HCT116 (cell line): ENCODE data around the gene RHOB. TPM values are rescaled to one million over a fixed set of nuclear protein-coding genes. Genes with fewer than 3 reads are reported as not detected.

Source experiments
- ATAC-seq: fragments of 200-7000 bp; cut with Tn5 transposase; 2 replicates; pipeline ENCODE4 v1.9.1; 2020; ENCODE audit warnings: mild to moderate bottlenecking, moderate library complexity
- BruUV-seq: library from RNA; stranded (reverse); fragments of 400-500 nt; replicated peaks from 2 replicates; lab custom pipeline; 2021; lab: Mats Ljungman, UMichigan
- CTCF ChIA-PET: fragments of 300-600 bp; sonication (Branson Sonifier 250); formaldehyde crosslinking; loops from one replicate; lab custom pipeline; 2021; ENCODE audit warnings: antibody characterized with exemption; lab: Charles Lee
- POLR2A ChIA-PET: fragments of 300-600, 350-600 bp; sonication (Branson Sonifier 250); formaldehyde crosslinking; loops from one replicate; lab custom pipeline; 2021; ENCODE audit warnings: antibody characterized with exemption; lab: Charles Lee
- RAD21 ChIA-PET, 2 experiments: fragments of 300-600 bp; sonication (Branson Sonifier 250); formaldehyde crosslinking; loops; one replicate each; lab custom pipeline; 2023; ENCODE audit warnings: low total read pairs in 2 of 2; ENCODE audit not compliant: uncharacterized antibody in 2 of 2, unreplicated experiment in 2 of 2, low non-redundant PET in 1 of 2; lab: Charles Lee
- DNase-seq: peaks from one replicate; pipeline ENCODE4 v3.0.0-alpha.2; 2010; ENCODE audit warnings: low read depth, low spot score
- H2AFZ ChIP-seq: fragments of 200-600 bp; shearing (Covaris generic), sonication (generic); 2 replicates; pipeline ENCODE4 v1.6.1; 2017; ENCODE audit warnings: low read depth, mixed run types, mixed read lengths, antibody characterized with exemption, low read length; ENCODE audit not compliant: poor library complexity, severe bottlenecking
- H3K27ac ChIP-seq: 2 replicates; pipeline ENCODE4 v1.5.1; 2012; ENCODE audit warnings: low read depth, low read length
- H3K27me3 ChIP-seq: fragments of 200-600 bp; sonication (generic); 2 replicates; pipeline ENCODE4 v1.6.1; 2016; ENCODE audit warnings: mixed run types, low read length, mixed read lengths; ENCODE audit not compliant: insufficient read depth
- H3K36me3 ChIP-seq, 2 experiments: fragments of 200-500 bp in 1 of 2; fragments of 200-600 bp in 1 of 2; sonication (Bioruptor generic) in 1 of 2; sonication (generic) in 1 of 2; 2 replicates each; pipeline versions ENCODE4 v1.5.1 to v1.6.1; 2014 to 2016; ENCODE audit warnings: low read length in 2 of 2, inconsistent platforms in 1 of 2, mixed read lengths in 1 of 2, mixed run types in 1 of 2; ENCODE audit not compliant: insufficient read depth in 2 of 2, control insufficient read depth in 1 of 2
- H3K4me1 ChIP-seq, 2 experiments: fragments of 200-600 bp in 1 of 2; sonication (generic) in 1 of 2; 2 replicates each; pipeline versions ENCODE4 v1.5.1 to v1.6.1; 2012 to 2017; ENCODE audit warnings: low read length in 2 of 2, inconsistent platforms in 1 of 2, mild to moderate bottlenecking in 1 of 2, mixed read lengths in 1 of 2, mixed run types in 1 of 2, moderate library complexity in 1 of 2; ENCODE audit not compliant: insufficient read depth in 2 of 2, control insufficient read depth in 1 of 2
- H3K4me2 ChIP-seq: fragments of 200-600 bp; sonication (generic); 2 replicates; pipeline ENCODE4 v1.6.1; 2017; ENCODE audit warnings: mixed run types, low read length, mixed read lengths
- H3K4me3 ChIP-seq, 2 experiments: fragments of 200-600 bp in 1 of 2; sonication (generic) in 1 of 2; replicated peaks in 1 of 2; 2 replicates each; pipeline ENCODE4 v1.5.1; 2011 to 2016; ENCODE audit warnings: low read length in 2 of 2, control low read depth in 1 of 2, low read depth in 1 of 2, mild to moderate bottlenecking in 1 of 2, mixed read lengths in 1 of 2, mixed run types in 1 of 2
- H3K79me2 ChIP-seq: fragments of 200-600 bp; sonication (generic); 2 replicates; pipeline ENCODE4 v1.6.1; 2017; ENCODE audit warnings: mild to moderate bottlenecking, mixed run types, low read length, moderate library complexity, mixed read lengths; ENCODE audit not compliant: insufficient read depth
- H3K9ac ChIP-seq: fragments of 200-600 bp; sonication (generic); 2 replicates; pipeline ENCODE4 v1.6.1; 2016; ENCODE audit warnings: low read length, mixed read lengths
- H3K9me2 ChIP-seq: fragments of 200-600 bp; sonication (generic), shearing (Covaris generic); 2 replicates; pipeline ENCODE4 v1.6.1; 2017; ENCODE audit warnings: mixed run types, mild to moderate bottlenecking, moderate library complexity; ENCODE audit not compliant: insufficient read depth
- H3K9me3 ChIP-seq, 2 experiments: fragments of 200-500 bp in 1 of 2; fragments of 200-600 bp in 1 of 2; sonication (Bioruptor generic) in 1 of 2; sonication (generic) in 1 of 2; 2 replicates each; pipeline ENCODE4 v1.6.1; 2014 to 2017; ENCODE audit warnings: low read length in 2 of 2, mixed read lengths in 2 of 2, inconsistent platforms in 1 of 2, low read depth in 1 of 2, mild to moderate bottlenecking in 1 of 2, mixed run types in 1 of 2, moderate library complexity in 1 of 2; ENCODE audit not compliant: control insufficient read depth in 1 of 2, insufficient read depth in 1 of 2
- H4K20me1 ChIP-seq: fragments of 200-600 bp; sonication (generic), shearing (Covaris generic); 2 replicates; pipeline ENCODE4 v1.6.1; 2017; ENCODE audit warnings: mixed run types, mild to moderate bottlenecking, moderate library complexity; ENCODE audit not compliant: insufficient read depth
- CBX3 ChIP-seq: IDR thresholded peaks from 2 replicates; pipeline ENCODE4 v1.6.1; 2012; ENCODE audit warnings: low read depth
- CEBPB ChIP-seq: IDR thresholded peaks from 2 replicates; pipeline ENCODE4 v1.6.1; 2012; ENCODE audit warnings: low read depth
- ELF1 ChIP-seq: IDR thresholded peaks from 2 replicates; pipeline ENCODE4 v1.6.1; 2012; ENCODE audit warnings: low read depth, borderline replicate concordance
- EZH2phosphoT487 ChIP-seq: fragments of 200-600 bp; IDR thresholded peaks from 2 replicates; pipeline ENCODE4 v1.6.1; 2018; ENCODE audit warnings: antibody characterized with exemption, borderline replicate concordance
- JUND ChIP-seq: IDR thresholded peaks from 2 replicates; pipeline ENCODE4 v1.6.1; 2012
- POLR2A ChIP-seq: IDR thresholded peaks from 2 replicates; pipeline ENCODE4 v1.7.0; 2011; ENCODE audit warnings: borderline replicate concordance; ENCODE audit not compliant: insufficient read depth, insufficient read length; ENCODE audit errors: extremely low read depth
- RAD21 ChIP-seq: IDR thresholded peaks from 2 replicates; pipeline ENCODE4 v1.6.1; 2012; ENCODE audit warnings: low read depth, mild to moderate bottlenecking
- SIN3A ChIP-seq: IDR thresholded peaks from 2 replicates; pipeline ENCODE4 v1.6.1; 2012; ENCODE audit warnings: low read depth
- SP1 ChIP-seq: IDR thresholded peaks from 2 replicates; pipeline ENCODE4 v1.6.1; 2012; ENCODE audit warnings: low read depth
- SRF ChIP-seq: IDR thresholded peaks from 2 replicates; pipeline ENCODE4 v1.6.1; 2012; ENCODE audit warnings: low read depth
- ZNF274 ChIP-seq: fragments of 200-500 bp; sonication (Bioruptor generic); IDR thresholded peaks from 2 replicates; pipeline ENCODE4 v1.6.1; 2014; ENCODE audit warnings: mild to moderate bottlenecking, low read depth, low read length, inconsistent platforms
- intact Hi-C: fragments of 100-400 bp; cut with micrococcal nuclease; formaldehyde crosslinking; loops from 2 replicates; pipeline ENCODE4 v1.10.0; 2022
- total RNA-seq: library from RNA; stranded (reverse); gene quantifications from one replicate; pipeline ENCODE4 v1.2.1, GENCODE V29; 2021; ENCODE audit not compliant: unreplicated experiment
- TF ChIP-seq, protein P1 (sequence below): IDR thresholded peaks from 2 replicates; pipeline ENCODE4 v1.6.1; 2012
- TF ChIP-seq, protein P2 (sequence below): IDR thresholded peaks from 2 replicates; pipeline ENCODE4 v1.6.1; 2012; ENCODE audit warnings: low read depth

The RHOB gene
- total RNA-seq, 1 experiment from 2014 or later, result 72.9 TPM

DNA sequence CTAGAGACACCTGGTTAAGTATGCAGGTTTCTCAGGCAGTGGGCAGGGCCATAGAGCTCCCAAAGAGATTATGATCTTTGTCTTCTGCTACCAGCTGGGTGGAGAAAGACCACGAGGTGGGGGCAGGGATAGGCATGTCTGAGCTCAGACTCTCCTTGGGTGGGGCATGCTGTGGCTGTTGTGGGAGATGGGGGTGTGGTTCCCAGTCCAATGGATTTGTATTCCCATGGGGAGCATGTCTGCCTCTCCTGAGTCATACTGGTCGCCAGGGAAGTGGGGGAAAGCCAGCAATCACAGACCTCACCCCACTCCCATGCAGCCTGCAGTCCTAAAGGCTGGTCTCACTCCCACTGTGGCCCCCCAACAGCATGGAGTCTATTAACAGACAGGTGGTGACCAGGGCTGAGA is 31.4 kb upstream of the RHOB start:
- DNase-seq (no peak), ATAC-seq (no peak)
- ChIA-PET CTCF (no interaction called here), POLR2A (interaction anchor here (1.3 kb wide), 1 partner anchor 27 kb away, joined by 4 read pairs; no protein-coding TSS in a partner anchor), RAD21 (no interaction called here)
- Histone ChIP-seq H3K79me2 (no peaks in the 10 kb centered on the region), H3K27ac (no peak overlapping the region), H2AFZ (no peak overlapping the region), H3K9ac (no peak overlapping the region), H3K4me2 (no peak overlapping the region), H4K20me1 (no peaks in the 10 kb centered on the region), H3K27me3 (no peaks in the 10 kb centered on the region), H3K9me2 (0 out of 2 replicates have a peak, but pooled peaks cover 7% of the 10 kb centered on the region), H3K9me3 (no peaks in the 10 kb centered on the region), H3K4me3 (no peak overlapping the region), H3K4me1 (peaks cover 0 to 2% of the 10 kb centered on the region in 2 experiments; a peak in 1 of 4 replicates), H3K36me3 (no peaks in the 10 kb centered on the region)
- BruUV-seq, result no TSS peak
- intact Hi-C loops, result no loop called here
- TF ChIP-seq SP1, result no peak
- TF ChIP-seq RAD21, result no peak
- TF ChIP-seq, protein P1, sequence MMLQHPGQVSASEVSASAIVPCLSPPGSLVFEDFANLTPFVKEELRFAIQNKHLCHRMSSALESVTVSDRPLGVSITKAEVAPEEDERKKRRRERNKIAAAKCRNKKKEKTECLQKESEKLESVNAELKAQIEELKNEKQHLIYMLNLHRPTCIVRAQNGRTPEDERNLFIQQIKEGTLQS, result no peak
- TF ChIP-seq CEBPB, result no peak
- no peak for TF ChIP-seq EZH2phosphoT487
- TF ChIP-seq SRF, result no peak
- TF ChIP-seq ZNF274, result no peak
- TF ChIP-seq JUND, result no peak
- no peak for TF ChIP-seq CBX3
- TF ChIP-seq SIN3A, result no peak
- no peak for TF ChIP-seq POLR2A
- TF ChIP-seq ELF1, result no peak
- TF ChIP-seq, protein P2, sequence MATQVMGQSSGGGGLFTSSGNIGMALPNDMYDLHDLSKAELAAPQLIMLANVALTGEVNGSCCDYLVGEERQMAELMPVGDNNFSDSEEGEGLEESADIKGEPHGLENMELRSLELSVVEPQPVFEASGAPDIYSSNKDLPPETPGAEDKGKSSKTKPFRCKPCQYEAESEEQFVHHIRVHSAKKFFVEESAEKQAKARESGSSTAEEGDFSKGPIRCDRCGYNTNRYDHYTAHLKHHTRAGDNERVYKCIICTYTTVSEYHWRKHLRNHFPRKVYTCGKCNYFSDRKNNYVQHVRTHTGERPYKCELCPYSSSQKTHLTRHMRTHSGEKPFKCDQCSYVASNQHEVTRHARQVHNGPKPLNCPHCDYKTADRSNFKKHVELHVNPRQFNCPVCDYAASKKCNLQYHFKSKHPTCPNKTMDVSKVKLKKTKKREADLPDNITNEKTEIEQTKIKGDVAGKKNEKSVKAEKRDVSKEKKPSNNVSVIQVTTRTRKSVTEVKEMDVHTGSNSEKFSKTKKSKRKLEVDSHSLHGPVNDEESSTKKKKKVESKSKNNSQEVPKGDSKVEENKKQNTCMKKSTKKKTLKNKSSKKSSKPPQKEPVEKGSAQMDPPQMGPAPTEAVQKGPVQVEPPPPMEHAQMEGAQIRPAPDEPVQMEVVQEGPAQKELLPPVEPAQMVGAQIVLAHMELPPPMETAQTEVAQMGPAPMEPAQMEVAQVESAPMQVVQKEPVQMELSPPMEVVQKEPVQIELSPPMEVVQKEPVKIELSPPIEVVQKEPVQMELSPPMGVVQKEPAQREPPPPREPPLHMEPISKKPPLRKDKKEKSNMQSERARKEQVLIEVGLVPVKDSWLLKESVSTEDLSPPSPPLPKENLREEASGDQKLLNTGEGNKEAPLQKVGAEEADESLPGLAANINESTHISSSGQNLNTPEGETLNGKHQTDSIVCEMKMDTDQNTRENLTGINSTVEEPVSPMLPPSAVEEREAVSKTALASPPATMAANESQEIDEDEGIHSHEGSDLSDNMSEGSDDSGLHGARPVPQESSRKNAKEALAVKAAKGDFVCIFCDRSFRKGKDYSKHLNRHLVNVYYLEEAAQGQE, result no peak
